OCI-LY7 (cell line): Measurements from ENCODE around the gene HLA-DQB1. TPM values are rescaled to one million over a fixed set of nuclear protein-coding genes. Genes with fewer than 3 reads are reported as not detected.

Experiments used
- BruUV-seq: library from RNA; stranded (reverse); fragments of 400-500 nt; replicated peaks from 2 replicates; lab custom pipeline; 2021; lab: Mats Ljungman, UMichigan
- CTCF ChIA-PET: fragments of 300-600 bp; sonication (Branson Sonifier 250); formaldehyde crosslinking; loops from one replicate; lab custom pipeline; 2022; ENCODE audit warnings: antibody characterized with exemption; ENCODE audit not compliant: unreplicated experiment; lab: Charles Lee
- POLR2A ChIA-PET: fragments of 300-600 bp; sonication (Branson Sonifier 250); formaldehyde crosslinking; loops from one replicate; lab custom pipeline; 2022; ENCODE audit warnings: antibody characterized with exemption; lab: Charles Lee
- DNase-seq: peaks from one replicate; pipeline ENCODE4 v3.0.0-alpha.2; 2015; ENCODE audit warnings: low spot score
- H2AFZ ChIP-seq: fragments of 200-600 bp; sonication (generic), shearing (Covaris generic); 2 replicates; pipeline ENCODE4 v1.6.1; 2014; ENCODE audit warnings: mild to moderate bottlenecking, antibody characterized with exemption, low read length, moderate library complexity
- H3K27ac ChIP-seq: fragments of 200-600 bp; sonication (generic); 2 replicates; pipeline ENCODE4 v1.5.1; 2014; ENCODE audit warnings: mixed run types, low read depth, mild to moderate bottlenecking, moderate library complexity, low read length, inconsistent platforms; ENCODE audit not compliant: poor library complexity, severe bottlenecking
- H3K36me3 ChIP-seq: fragments of 200-600 bp; sonication (generic); 2 replicates; pipeline ENCODE4 v1.6.1; 2014; ENCODE audit warnings: mild to moderate bottlenecking, antibody characterized with exemption, low read length, moderate library complexity, mixed read lengths; ENCODE audit not compliant: insufficient read depth
- H3K4me1 ChIP-seq: fragments of 200-600 bp; sonication (generic); 2 replicates; pipeline ENCODE4 v1.5.1; 2014; ENCODE audit warnings: mild to moderate bottlenecking, low read length; ENCODE audit not compliant: insufficient read depth, poor library complexity, severe bottlenecking
- H3K4me2 ChIP-seq: fragments of 200-600 bp; sonication (generic); 2 replicates; pipeline ENCODE4 v1.6.1; 2014; ENCODE audit warnings: mild to moderate bottlenecking, low read length
- H3K4me3 ChIP-seq: fragments of 200-600 bp; sonication (generic); 2 replicates; pipeline ENCODE4 v1.5.1; 2014; ENCODE audit warnings: mild to moderate bottlenecking, low read depth, low read length; ENCODE audit not compliant: poor library complexity, severe bottlenecking
- H3K79me2 ChIP-seq: fragments of 200-600 bp; sonication (generic); 2 replicates; pipeline ENCODE4 v1.6.1; 2016; ENCODE audit warnings: low read depth, mild to moderate bottlenecking, low read length, moderate library complexity, mixed read lengths; ENCODE audit not compliant: insufficient read depth
- H3K9me2 ChIP-seq: fragments of 200-600 bp; sonication (generic); 2 replicates; pipeline ENCODE4 v1.6.1; 2016; ENCODE audit warnings: mild to moderate bottlenecking, low read length, mixed read lengths; ENCODE audit not compliant: insufficient read depth
- H3K9me3 ChIP-seq: fragments of 200-600 bp; sonication (generic); 2 replicates; pipeline ENCODE4 v1.6.1; 2014; ENCODE audit warnings: mild to moderate bottlenecking, mixed run types, low read length, mixed read lengths
- H4K20me1 ChIP-seq: fragments of 200-600 bp; sonication (generic); 2 replicates; pipeline ENCODE4 v1.6.1; 2014; ENCODE audit warnings: mild to moderate bottlenecking, antibody characterized with exemption, low read length, moderate library complexity, mixed read lengths; ENCODE audit not compliant: insufficient read depth
- EZH2phosphoT487 ChIP-seq: fragments of 200-600 bp; sonication (generic); IDR thresholded peaks from 2 replicates; pipeline ENCODE4 v1.6.1; 2018; ENCODE audit warnings: low read depth, borderline replicate concordance, mild to moderate bottlenecking, mixed run types, antibody characterized with exemption, low read length, moderate library complexity, mixed read lengths
- intact Hi-C: fragments of 100-400 bp; cut with micrococcal nuclease; formaldehyde crosslinking; loops from one replicate; pipeline ENCODE4 v1.10.0; 2022; ENCODE audit not compliant: unreplicated experiment
- total RNA-seq, 2 experiments: library from RNA; depleted of rRNA in 1 of 2; stranded (reverse); fragments of >200 nt in 1 of 2; shearing (Covaris generic) in 1 of 2; gene quantifications; 2 replicates each; pipeline ENCODE4 v1.2.3, GENCODE V29; 2014 to 2022
- TF ChIP-seq, protein P1 (sequence below): fragments of 200-600 bp; sonication (generic); conservative IDR thresholded peaks from 2 replicates; pipeline ENCODE4 v1.5.1; 2014; ENCODE audit warnings: mild to moderate bottlenecking, antibody characterized with exemption, low read length, moderate library complexity, mixed read lengths

HLA-DQB1 gene
- total RNA-seq, 2 experiments from 2014 or later = 10.5 to 20.9 TPM

DNA sequence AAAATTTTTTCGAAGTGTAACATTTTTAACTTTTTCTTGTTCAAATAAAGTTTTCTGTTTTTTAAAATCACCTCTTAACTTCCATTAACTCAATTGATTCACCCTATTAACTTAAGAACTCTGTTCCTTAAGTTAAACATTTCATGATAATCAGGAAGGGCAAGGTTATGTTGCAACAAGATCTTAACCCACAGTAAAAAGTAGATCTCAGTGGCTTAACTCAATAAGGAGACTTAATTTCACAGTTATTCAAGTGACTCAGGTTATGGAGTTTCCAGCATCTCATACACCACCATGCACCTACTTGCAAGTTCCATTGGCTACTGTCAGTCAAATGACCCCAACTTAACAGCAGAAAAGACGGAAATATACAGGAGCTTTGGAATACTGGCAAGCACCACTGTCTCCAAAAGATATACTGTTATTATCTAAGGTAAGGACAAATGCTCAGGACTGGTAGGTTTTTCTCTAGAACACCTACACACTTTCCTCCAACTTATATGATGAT is 11.2 kb downstream of the HLA-DQB1 start:
- no peak overlapping the region for H2AFZ ChIP-seq
- DNase-seq = no peak
- CTCF ChIA-PET = no interaction called here
- no peaks in the 10 kb centered on the region for H3K36me3 ChIP-seq
- no peak overlapping the region for H3K27ac ChIP-seq
- no TSS peak for BruUV-seq
- H3K79me2 ChIP-seq = no peaks in the 10 kb centered on the region
- H3K4me1 ChIP-seq = peaks cover 25% of the 10 kb centered on the region
- POLR2A ChIA-PET = interaction anchor here (0.7 kb wide), 1 partner anchor 45 kb away, joined by 3 read pairs; no protein-coding TSS in a partner anchor
- H3K4me2 ChIP-seq = no peak overlapping the region; the same call in 1 of the 2 replicates
- H3K9me2 ChIP-seq = no peaks in the 10 kb centered on the region
- no peak for TF ChIP-seq EZH2phosphoT487
- TF ChIP-seq, protein P1, sequence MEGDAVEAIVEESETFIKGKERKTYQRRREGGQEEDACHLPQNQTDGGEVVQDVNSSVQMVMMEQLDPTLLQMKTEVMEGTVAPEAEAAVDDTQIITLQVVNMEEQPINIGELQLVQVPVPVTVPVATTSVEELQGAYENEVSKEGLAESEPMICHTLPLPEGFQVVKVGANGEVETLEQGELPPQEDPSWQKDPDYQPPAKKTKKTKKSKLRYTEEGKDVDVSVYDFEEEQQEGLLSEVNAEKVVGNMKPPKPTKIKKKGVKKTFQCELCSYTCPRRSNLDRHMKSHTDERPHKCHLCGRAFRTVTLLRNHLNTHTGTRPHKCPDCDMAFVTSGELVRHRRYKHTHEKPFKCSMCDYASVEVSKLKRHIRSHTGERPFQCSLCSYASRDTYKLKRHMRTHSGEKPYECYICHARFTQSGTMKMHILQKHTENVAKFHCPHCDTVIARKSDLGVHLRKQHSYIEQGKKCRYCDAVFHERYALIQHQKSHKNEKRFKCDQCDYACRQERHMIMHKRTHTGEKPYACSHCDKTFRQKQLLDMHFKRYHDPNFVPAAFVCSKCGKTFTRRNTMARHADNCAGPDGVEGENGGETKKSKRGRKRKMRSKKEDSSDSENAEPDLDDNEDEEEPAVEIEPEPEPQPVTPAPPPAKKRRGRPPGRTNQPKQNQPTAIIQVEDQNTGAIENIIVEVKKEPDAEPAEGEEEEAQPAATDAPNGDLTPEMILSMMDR = no peak
- no peaks in the 10 kb centered on the region for H4K20me1 ChIP-seq
- intact Hi-C loops = no loop called here
- no peak overlapping the region for H3K4me3 ChIP-seq
- no peaks in the 10 kb centered on the region for H3K9me3 ChIP-seq

DNA sequence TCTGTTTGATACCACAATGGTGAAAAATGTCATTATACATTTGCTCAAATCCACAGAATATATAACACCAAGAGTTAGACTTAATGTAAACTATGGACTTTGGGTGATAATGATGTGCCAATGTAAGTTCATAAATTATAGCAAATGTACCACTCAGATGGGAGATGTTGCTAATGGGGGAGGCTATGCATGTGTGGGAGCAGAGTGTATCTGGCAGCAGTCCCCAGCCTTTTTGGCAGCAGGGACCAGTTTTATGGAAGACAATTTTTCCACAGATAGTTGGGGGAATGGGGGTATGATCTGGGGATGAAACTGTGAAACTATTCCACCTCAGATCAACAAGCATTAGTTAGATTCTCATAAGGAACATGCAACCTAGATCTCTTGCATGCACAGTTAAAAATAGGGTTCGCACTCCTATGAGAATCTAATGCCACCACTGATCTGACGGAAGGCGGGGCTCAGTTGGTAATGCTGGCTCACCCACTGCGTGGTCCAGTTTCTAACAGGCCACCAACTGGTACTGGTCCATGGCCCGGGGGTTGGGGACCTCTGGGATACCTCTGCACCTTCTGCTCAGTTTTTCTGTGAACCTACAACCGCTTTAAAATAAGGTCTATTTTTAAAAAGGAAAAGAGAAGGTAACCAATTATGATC is 21.3 kb downstream of the HLA-DQB1 start:
- BruUV-seq = no TSS peak
- TF ChIP-seq, protein P1 = no peak
- TF ChIP-seq EZH2phosphoT487 = no peak
- POLR2A ChIA-PET = interaction anchor here (1.1 kb wide), 1 partner anchor 10 kb away, joined by 3 read pairs; no protein-coding TSS in a partner anchor
- no peaks in the 10 kb centered on the region for H3K79me2 ChIP-seq
- H3K27ac ChIP-seq = no peak overlapping the region
- no peak overlapping the region for H2AFZ ChIP-seq
- H3K36me3 ChIP-seq = no peaks in the 10 kb centered on the region
- no peaks in the 10 kb centered on the region for H3K9me2 ChIP-seq
- intact Hi-C loops = no loop called here
- no peak for DNase-seq
- H3K4me3 ChIP-seq = no peak overlapping the region
- no peaks in the 10 kb centered on the region for H4K20me1 ChIP-seq
- H3K4me1 ChIP-seq = no peaks in the 10 kb centered on the region
- CTCF ChIA-PET = no interaction called here
- H3K9me3 ChIP-seq = no peaks in the 10 kb centered on the region
- H3K4me2 ChIP-seq = no peak overlapping the region

DNA sequence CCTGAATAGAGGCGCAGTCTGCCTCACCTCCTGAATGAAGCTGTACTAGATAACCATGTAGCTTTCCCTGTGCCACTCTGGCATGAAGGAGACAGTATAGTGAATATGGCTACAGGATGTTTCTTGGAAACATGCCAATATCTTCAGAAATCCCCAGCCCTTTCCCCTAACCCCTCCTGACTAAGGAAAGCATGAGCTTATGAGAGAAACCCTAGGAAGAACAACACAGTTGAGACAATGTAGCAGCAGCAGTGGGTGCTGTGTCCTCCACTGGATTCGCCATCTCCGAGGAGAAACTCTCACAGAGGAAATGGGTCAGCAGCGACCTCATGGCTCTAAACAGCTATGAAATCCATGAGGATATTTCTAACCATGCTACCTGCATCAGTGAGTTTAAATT is 22.6 kb downstream of the HLA-DQB1 start:
- POLR2A ChIA-PET = interaction anchor here (0.7 kb wide), 1 partner anchor 39 kb away, joined by 3 read pairs; no protein-coding TSS in a partner anchor
- TF ChIP-seq, protein P1 = no peak
- TF ChIP-seq EZH2phosphoT487 = no peak

More for the DNA sequence above, 22.6 kb downstream of the HLA-DQB1 start:
- Histone ChIP-seq H3K4me3 (no peak overlapping the region), H3K4me2 (no peak overlapping the region), H3K27ac (no peak overlapping the region), H3K4me1 (no peaks in the 10 kb centered on the region), H3K79me2 (no peaks in the 10 kb centered on the region), H4K20me1 (no peaks in the 10 kb centered on the region), H3K9me2 (no peaks in the 10 kb centered on the region), H3K36me3 (no peaks in the 10 kb centered on the region), H3K9me3 (no peaks in the 10 kb centered on the region), H2AFZ (no peak overlapping the region)
- no TSS peak for BruUV-seq
- DNase-seq = no peak
- intact Hi-C loops = no loop called here
- CTCF ChIA-PET = no interaction called here
